Epithelial cell of proximal tubule (primary cell): ENCODE measurements around the gene SH3PXD2B. TPM values are rescaled to one million over a fixed set of nuclear protein-coding genes. Genes with fewer than 3 reads are reported as not detected.

Experiments
- DNase-seq: peaks from one replicate; pipeline ENCODE4 v3.0.0-alpha.2; 2011; ENCODE audit warnings: low read depth
- H3K4me3 ChIP-seq: 2 replicates; pipeline ENCODE4 v1.5.1; 2011; ENCODE audit warnings: low read depth, mild to moderate bottlenecking, low read length
- total RNA-seq: library from RNA; depleted of rRNA; stranded (reverse); fragments of >200 nt; gene quantifications from 2 replicates; pipeline ENCODE4 v1.2.3, GENCODE V29; 2015
- TF ChIP-seq, protein P1 (sequence below): conservative IDR thresholded peaks from 2 replicates; pipeline ENCODE4 v1.5.1; 2012; ENCODE audit warnings: low read depth, mild to moderate bottlenecking, low read length

SH3PXD2B gene
- total RNA-seq, 1 donor from 2014 or later, result 23.7 TPM

DNA sequence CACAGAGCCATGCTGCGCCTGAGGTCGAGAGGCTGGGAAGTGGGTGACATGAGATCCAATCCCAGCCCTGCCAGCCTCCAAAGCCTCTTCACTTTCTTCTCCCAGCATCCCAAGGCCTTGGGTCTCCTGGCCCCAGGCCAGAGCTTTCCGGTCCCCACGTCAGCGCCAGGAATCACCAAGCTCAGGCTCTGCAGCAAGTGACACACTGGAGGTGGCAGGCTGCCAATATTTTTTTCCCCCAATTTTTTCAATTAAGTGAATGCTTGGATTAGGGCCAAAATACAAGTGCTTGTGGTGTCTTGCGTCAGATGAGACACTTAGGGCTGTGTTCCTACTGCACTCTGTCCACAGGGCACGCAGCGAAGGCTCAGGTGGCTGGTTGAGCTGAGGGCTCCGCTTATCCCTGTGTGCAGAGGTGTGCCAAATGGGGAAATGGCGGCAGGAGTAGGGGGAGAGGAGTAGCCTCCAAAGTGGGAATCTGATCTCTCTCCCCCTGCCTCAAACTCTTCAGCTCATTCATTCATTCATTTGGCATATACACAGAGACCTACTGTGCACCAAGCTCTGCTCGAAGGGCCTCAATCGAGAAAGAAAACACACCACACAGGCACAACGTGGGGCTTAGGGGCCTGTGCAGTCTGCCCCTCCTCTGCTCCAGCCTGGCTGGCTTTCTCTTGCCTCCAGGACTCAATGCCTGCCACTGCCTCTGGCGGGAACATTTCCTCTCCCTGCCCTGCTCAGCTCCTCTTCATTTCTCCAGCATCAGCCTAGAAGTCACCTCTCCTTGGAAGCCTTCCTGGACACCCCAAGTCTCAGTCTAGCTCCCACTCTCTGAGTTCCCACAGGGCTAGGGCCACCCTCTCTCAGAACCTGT, 16.6 kb downstream of the SH3PXD2B start:
- TF ChIP-seq, protein P1, sequence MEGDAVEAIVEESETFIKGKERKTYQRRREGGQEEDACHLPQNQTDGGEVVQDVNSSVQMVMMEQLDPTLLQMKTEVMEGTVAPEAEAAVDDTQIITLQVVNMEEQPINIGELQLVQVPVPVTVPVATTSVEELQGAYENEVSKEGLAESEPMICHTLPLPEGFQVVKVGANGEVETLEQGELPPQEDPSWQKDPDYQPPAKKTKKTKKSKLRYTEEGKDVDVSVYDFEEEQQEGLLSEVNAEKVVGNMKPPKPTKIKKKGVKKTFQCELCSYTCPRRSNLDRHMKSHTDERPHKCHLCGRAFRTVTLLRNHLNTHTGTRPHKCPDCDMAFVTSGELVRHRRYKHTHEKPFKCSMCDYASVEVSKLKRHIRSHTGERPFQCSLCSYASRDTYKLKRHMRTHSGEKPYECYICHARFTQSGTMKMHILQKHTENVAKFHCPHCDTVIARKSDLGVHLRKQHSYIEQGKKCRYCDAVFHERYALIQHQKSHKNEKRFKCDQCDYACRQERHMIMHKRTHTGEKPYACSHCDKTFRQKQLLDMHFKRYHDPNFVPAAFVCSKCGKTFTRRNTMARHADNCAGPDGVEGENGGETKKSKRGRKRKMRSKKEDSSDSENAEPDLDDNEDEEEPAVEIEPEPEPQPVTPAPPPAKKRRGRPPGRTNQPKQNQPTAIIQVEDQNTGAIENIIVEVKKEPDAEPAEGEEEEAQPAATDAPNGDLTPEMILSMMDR, result no peak
- no peak for DNase-seq
- no peak overlapping the region for H3K4me3 ChIP-seq

DNA sequence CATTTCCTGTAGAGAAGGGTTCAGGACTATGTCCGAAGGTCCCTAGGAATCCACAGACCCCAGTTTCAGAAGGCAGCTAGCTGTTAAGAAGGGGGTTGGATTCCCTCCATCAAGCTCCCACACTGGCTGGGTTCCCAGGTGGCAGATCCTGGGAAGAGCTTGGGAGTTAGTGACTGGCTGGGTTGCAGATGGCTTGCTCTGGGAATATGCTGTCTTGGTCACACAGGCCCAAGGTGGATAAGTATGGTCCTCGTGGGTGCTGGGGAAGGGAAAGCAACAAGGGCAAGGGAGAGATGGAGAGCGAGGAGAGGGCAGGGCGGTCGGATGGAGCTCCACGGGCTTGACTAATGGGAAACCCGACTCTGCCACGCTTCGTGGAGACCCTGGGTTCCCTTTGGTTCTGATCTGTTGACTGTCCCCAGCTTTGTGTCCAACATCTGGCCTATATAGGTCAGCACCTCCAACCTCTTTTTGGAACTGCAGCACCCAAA, 17.4 kb downstream of the SH3PXD2B start:
- no peak overlapping the region for H3K4me3 ChIP-seq
- DNase-seq, result no peak
- TF ChIP-seq, protein P1, result no peak

DNA sequence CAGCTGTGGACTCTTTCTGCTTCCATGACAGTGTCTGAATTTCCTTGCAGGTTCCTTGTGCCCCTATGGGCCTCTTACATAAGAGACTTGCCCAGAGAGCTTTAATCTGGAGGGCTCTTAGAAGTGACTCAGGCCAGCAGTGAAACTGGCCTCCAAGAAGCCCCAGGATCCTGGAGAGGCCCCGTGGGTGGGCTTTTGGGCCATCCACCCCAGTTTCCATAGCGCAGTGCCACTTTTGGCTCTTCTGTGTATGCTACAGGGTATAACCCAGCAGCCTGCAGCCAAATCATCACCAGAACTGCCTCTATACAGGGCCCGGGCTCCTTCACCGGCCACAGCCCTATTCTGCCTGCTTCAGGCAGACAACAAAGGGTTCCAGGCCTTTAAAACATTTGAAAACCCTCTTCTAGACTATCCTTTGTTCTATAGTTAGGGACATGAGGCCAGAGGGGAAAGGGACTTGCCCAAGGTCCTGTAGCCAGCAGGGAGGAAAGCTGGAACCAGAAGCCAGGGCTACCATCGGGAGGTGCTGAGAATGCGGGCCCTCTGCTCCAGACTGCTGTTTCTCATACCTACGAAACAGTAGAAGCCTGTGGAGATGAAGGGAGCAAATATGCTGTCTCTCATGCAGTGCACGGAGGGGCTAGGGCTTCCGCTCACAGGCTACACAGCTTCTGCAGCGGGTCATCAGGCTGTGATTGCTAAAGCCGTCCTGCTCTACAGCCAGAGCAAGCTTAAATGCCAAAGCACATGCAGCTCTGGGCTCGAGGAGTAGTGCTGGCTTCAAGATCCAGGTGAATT, 18.0 kb downstream of the SH3PXD2B start:
- no peak for DNase-seq
- TF ChIP-seq, protein P1, result no peak
- no peak overlapping the region for H3K4me3 ChIP-seq

DNA sequence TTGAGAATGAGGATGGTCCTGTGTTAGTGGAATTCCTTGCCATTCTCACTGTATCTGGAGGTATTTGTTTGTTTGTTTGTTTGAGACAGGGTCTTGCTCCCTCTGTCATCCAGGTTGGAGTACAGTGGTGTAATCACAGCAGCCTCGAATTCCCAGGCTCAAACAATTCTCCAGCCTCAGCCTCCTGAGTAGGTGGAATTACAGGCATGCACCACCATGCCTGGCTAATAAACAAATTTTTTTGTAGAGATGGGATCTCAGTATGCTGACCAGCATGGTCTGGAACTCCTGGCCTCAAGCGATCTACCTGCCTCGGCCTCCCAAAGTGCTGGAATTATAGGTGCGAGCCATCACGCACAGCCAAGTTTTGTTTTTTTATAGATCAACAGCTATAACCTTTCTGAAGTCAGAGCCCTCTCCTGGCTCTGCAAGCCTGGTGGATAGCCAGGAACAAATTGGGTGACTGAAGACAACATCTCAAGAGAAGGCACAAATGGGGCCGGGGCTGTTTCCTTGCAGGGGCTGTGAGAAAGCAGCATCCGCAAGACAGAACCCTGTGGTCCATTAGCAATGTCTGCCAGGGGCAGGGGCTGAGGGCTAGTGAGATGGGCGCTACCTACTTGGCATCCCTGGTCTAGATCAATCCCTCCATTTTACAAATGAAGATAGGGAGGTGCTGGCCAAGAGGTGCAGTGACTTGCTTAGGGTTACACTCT, 18.8 kb downstream of the SH3PXD2B start:
- TF ChIP-seq, protein P1, result no peak
- H3K4me3 ChIP-seq, result no peak overlapping the region
- DNase-seq, result no peak

DNA sequence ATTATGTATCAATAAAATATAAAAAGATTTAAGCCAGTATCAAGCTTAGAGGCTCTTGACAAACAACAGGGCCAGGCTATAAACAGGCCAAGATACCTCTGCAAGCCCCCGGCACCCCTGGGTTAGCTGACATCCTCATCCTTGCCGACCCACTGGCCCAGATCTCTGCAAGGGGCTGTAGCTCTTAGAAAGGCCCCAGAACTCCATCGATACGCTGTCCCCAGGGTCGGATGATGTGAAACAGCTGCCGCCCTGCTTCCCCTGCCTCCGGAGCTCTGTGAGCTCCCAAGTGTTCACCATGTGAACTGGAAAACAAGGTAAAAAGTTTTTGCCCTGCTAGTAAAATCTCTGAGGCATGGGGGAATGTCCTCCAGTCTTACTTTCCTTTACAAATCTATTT, 20.1 kb downstream of the SH3PXD2B start:
- no peak overlapping the region for H3K4me3 ChIP-seq
- DNase-seq, result no peak
- TF ChIP-seq, protein P1, result no peak

DNA sequence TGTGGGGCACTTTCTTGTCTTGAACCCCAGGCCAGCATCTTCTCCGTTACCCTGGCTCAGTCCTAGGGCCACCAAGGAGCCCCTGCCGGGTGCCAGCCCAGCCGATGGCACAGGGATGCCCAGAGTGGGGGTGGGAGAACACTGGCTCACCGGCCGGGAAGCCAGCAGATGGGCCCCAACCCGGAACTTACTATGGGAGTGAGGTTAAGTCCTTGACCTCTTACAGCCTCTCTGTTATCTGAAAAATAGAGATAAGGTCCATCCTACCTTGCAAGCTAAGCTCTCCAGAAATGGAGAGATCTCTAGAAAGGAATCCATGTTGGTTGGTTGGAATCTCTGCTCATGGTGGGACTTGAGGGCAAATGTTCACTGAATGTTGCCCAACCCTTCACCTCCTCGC, 20.8 kb downstream of the SH3PXD2B start:
- DNase-seq, result no peak
- no peak overlapping the region for H3K4me3 ChIP-seq
- TF ChIP-seq, protein P1, result no peak
